Measurements from ENCODE around the gene MARCHF10.

The MARCHF10 gene

DNA sequence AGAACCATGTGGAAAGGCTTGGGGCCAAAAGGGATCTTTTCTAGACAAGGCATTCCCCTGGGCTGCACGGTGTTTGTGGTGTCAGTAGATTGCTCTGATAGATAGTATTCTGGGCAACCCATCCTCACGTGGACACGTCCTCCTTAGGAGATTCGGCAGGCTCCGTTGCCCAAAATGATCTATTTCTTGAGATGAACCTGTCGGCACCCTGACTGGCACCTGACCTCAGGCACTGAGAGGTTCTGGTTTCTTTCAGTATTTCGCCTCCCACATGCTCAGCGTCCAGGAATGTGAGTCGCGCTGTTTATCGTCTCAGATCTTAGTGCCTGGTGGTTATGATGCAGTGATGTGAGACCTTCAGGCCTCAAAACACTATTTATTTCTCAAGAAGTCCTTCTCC lies 89.7 kb downstream of the MARCHF10 start:
- Mint-ChIP-seq H3K4me1 (peaks cover 12% of the 10 kb centered on the region), H3K4me3 (no peak overlapping the region), H3K27ac (no peak overlapping the region), H3K27me3 (peaks cover 10% of the 10 kb centered on the region), H3K36me3 (no peaks in the 10 kb centered on the region), H3K9me3 (no peaks in the 10 kb centered on the region)
- DNase-seq (ENCODE audit: low spot score in 2 of 2) (no peak), ATAC-seq (ENCODE audit: low read depth) (no peak)

DNA sequence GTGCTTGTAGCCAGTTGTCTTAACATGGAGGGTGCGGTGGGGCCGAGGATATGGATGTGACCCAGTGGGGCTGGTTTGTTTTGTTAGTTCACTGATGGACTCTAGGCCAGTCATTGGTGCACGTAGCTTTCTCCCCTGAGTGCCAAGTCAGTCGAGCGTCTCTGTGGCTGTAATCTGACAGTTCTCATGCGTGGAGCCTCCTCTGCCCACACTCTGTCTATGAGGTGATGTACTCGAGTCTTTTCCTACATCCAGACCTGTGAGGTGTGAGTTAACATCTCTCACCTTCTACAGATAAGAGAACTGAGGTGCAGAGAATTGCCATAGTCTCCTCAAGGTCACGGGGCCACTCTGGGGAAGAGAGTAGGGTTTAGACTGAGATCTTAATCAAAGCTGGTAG lies 90.2 kb downstream of the MARCHF10 start:
- Mint-ChIP-seq H3K4me1 (peaks cover 12% of the 10 kb centered on the region), H3K27ac (no peak overlapping the region), H3K9me3 (no peaks in the 10 kb centered on the region), H3K27me3 (peaks cover 10% of the 10 kb centered on the region), H3K4me3 (no peak overlapping the region), H3K36me3 (no peaks in the 10 kb centered on the region)
- DNase-seq (ENCODE audit: low spot score in 2 of 2) (no peak), ATAC-seq (ENCODE audit: low read depth) (no peak)

DNA sequence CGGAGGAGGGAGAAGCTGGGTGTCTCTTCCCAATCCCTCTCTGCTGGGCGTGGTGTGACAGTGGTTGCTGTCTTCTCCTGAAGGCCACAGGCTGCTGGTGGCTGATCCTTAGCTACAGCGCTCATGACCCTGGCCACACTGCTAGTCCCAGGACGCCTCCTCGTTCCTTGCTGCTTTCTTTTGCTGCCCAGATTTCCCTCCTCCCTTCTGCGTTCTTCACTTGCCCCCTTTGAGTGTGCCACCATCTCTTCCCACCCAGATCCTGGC lies 90.6 kb downstream of the MARCHF10 start:
- Mint-ChIP-seq H3K36me3 (no peaks in the 10 kb centered on the region), H3K4me1 (peaks cover 12% of the 10 kb centered on the region), H3K4me3 (no peak overlapping the region), H3K27ac (no peak overlapping the region), H3K27me3 (peaks cover 10% of the 10 kb centered on the region), H3K9me3 (no peaks in the 10 kb centered on the region)
- ATAC-seq (ENCODE audit: low read depth) (no peak), DNase-seq (ENCODE audit: low spot score in 2 of 2) (no peak)

DNA sequence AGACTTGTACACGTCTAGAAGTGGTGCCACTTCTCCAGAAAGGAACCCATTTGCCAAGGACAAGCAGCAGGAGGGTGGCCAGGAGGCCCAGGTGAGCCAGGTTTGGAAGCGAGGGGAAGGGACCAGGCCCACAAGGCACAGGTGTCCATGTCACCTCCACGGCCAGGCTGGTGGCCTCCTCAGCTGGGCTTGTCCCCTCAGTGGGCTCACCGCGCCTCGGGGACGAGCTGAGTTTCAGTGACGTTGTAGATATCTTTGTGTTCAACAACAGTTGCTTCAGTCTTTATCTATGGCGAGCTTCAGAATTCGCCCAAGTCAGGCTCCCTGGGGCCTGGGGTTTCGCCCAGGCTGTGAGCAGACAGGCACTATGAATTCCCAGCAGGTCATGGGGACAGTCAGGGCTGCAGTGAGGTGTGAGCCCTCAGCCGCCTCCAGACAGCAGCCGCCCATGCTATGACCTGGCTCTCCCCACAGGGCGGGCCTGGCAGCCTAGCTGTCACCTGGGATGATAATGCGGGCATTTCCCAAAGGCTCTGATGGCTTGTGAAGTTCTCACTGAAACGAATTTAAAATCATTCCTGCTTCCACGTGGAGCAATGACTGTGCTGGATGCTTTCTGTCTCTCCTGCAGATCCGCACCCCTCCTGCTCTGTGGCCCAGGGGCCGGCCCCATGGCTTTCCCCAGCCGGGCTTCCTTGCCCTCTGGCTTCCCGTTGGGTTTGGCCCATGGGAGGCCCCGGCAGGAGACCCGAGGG lies 91.1 kb downstream of the MARCHF10 start:
- no peak for DNase-seq (ENCODE audit: low spot score in 2 of 2)
- H3K36me3 Mint-ChIP-seq: no peaks in the 10 kb centered on the region

DNA sequence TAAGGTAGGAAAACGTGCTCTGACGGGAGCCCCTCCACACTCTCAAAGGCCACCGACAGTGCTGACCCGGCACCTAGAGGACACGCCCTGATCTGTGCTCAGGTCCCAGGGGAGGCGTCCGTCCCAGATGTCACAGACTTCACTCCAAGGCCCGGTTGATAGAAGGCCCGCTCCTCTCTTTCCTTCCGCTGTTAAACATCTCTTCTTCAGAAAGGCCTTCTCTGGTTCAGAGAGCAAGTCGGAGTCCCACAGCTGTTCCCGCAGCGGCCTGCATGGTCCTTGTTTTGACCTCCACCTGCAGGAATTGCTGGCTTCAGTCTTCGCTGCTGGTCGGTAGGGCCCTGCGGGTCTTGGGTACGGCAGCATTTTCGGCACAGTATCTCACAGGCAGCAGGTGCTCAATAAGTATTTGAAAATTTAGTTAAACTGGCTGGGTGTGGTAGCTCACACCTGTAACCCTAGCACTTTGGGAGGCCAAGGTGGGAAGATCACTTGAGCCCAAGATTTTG lies 92.2 kb downstream of the MARCHF10 start:
- DNase-seq (ENCODE audit: low spot score in 2 of 2): no peak
- H3K27ac Mint-ChIP-seq: no peak overlapping the region
- peaks cover 12% of the 10 kb centered on the region for H3K4me1 Mint-ChIP-seq
- H3K27me3 Mint-ChIP-seq: peaks cover 11% of the 10 kb centered on the region
- H3K36me3 Mint-ChIP-seq: no peaks in the 10 kb centered on the region
- H3K9me3 Mint-ChIP-seq: no peaks in the 10 kb centered on the region
- no peak for ATAC-seq (ENCODE audit: low read depth)
- H3K4me3 Mint-ChIP-seq: no peak overlapping the region

More for the DNA sequence above, 91.1 kb downstream of the MARCHF10 start:
- Mint-ChIP-seq H3K27ac (no peak overlapping the region), H3K9me3 (no peaks in the 10 kb centered on the region), H3K27me3 (peaks cover 11% of the 10 kb centered on the region), H3K4me1 (peaks cover 12% of the 10 kb centered on the region), H3K4me3 (no peak overlapping the region)
- ATAC-seq (ENCODE audit: low read depth): no peak

DNA sequence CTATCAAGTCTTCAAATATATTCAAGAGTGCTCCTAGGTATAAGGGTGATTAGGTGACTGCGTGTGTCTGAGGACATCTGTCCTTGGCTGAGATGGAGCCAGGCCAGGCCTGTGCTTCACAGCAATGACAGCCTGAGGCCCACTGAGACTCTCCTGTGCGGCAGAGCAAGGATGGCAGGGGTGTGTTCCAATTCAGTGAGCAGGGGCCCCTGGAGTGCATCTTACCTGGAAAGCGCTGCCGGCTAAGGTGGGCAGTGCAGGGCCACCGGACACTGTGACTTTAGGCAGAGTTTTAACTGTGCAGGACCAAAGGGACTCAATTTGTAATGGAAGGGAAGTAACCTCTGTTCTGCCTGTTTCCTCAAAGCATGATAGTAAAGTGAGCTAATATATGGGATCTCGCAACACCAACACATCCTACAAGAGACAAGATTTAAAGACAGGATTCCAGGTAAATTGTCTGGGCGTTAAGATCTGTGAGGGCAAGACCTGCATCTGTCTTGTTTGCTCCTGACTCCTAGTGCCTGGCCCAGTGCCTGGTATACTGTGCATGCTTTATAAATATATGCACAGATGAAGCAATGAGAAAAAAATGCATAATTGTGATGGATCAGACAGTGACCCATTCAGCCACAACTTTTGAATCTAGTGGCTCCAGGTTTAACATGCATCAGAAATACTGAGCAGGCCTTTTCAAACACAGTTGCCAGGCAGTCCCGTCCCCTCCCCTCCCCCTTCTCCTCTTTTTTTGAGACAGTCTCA lies 93.9 kb downstream of the MARCHF10 start:
- H3K27ac Mint-ChIP-seq: no peak overlapping the region
- no peaks in the 10 kb centered on the region for H3K36me3 Mint-ChIP-seq
- no peak overlapping the region for H3K4me3 Mint-ChIP-seq
- H3K4me1 Mint-ChIP-seq: peaks cover 5% of the 10 kb centered on the region
- H3K27me3 Mint-ChIP-seq: peaks cover 6% of the 10 kb centered on the region
- no peak for DNase-seq (ENCODE audit: low spot score in 2 of 2)
- no peaks in the 10 kb centered on the region for H3K9me3 Mint-ChIP-seq
- no peak for ATAC-seq (ENCODE audit: low read depth)

DNA sequence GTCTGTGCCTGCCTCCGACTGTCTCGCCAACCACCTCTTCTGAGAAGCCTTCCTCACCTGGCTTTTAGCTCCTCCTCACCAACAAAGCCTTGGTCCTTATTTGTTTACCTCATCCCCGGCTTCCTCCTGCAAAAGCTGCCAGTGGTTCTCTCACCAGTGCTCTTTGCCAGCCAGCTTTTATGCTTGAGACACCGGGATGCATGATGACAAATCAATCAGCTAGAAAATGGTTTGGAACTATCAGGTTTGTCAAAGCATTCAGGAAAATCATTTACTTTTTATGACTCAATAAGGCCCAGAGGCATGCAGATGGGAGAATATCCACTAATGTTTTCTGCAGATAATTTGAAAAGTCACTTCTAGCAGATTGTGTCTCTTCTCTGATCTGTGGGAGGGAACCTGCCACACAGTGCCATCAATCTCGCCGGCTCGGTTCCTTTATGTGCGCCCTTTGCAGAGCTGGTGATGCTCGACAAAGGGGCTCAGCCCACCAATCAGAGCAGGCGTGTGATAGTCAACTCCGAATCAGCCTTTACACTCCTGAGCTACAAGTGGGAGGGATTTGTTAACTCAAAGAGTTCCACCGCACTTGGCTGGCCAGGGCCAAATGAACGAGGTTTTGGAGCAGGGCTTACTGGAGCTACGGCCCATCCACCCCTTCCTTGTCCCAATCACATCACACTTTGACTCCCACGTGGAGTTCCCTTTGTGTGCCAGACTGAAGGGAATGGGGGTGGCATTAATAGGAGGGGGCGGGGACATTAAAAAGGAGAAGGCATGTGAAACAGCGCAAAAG lies 94.8 kb downstream of the MARCHF10 start:
- no peaks in the 10 kb centered on the region for H3K9me3 Mint-ChIP-seq
- no peaks in the 10 kb centered on the region for H3K36me3 Mint-ChIP-seq
- no peak overlapping the region for H3K4me3 Mint-ChIP-seq
- H3K27me3 Mint-ChIP-seq: peaks cover 1% of the 10 kb centered on the region
- DNase-seq (ENCODE audit: low spot score in 2 of 2) (no peak), ATAC-seq (ENCODE audit: low read depth) (no peak)
- no peak overlapping the region for H3K27ac Mint-ChIP-seq
- H3K4me1 Mint-ChIP-seq: no peaks in the 10 kb centered on the region

DNA sequence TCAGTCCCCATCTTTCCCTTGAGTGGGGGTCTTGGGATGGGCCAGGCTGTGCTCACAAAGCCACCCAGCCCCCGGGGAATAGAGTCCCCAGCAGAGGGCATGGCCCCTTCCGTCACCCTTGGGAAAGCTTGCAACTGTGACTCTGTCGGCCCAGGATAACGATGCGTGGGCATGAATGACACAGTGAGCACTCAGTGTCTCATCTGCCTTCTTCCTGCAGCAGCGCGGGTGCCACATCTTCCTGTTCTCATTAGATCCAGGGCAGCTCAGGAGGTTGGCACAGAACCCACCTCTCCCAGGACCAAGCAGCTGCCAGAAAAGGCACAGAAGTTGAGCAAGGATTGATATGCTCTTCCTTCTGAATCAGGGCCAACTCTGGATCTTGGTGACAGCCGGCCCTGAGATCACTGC lies 95.9 kb downstream of the MARCHF10 start:
- Mint-ChIP-seq H3K36me3 (no peaks in the 10 kb centered on the region), H3K4me3 (no peak overlapping the region), H3K4me1 (no peaks in the 10 kb centered on the region), H3K27me3 (peaks cover 4% of the 10 kb centered on the region), H3K27ac (no peak overlapping the region), H3K9me3 (no peaks in the 10 kb centered on the region)
- ATAC-seq (ENCODE audit: low read depth): no peak
- DNase-seq (ENCODE audit: low spot score in 2 of 2): no peak

DNA sequence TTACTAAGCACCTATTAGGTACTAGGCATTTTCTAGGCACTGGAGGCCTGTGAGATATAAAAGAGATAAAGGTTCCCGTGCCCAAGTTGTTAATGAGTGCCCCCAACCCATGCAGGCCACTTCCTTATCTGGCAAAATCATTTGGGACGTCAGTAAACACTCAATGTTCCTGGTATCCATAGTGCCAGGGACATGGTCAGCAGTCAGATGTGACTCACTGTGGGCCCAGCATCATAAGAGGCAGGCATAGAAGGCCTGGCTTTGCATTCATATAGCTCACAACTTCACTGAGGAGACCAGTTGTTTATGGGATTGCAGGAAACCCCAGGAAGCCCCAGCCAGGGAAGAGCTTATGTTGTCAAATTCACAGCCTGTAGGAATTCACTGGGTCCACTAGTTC lies 99.5 kb downstream of the MARCHF10 start:
- Mint-ChIP-seq H3K9me3 (no peaks in the 10 kb centered on the region), H3K36me3 (no peaks in the 10 kb centered on the region), H3K27ac (no peak overlapping the region), H3K27me3 (peaks cover 10% of the 10 kb centered on the region), H3K4me1 (peaks cover under 1% of the 10 kb centered on the region), H3K4me3 (no peak overlapping the region)
- ATAC-seq (ENCODE audit: low read depth): no peak
- DNase-seq (ENCODE audit: low spot score in 2 of 2): no peak

DNA sequence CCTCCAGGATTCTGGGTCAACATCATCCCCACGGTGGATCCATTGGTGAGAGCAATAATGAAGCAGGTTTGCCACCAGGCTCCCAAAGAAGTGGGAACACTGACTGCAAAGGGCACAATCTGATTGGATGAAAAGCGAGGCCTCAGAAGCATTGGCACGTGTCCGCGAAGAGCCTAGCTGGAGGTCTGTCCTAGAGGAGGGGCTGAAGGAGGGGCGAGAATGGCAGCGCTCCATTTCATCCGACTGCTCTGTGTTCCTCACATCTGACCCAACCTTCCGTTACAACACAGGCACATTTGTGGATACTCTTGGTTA lies 100.7 kb downstream of the MARCHF10 start:
- DNase-seq (ENCODE audit: low spot score in 2 of 2) (no peak), ATAC-seq (ENCODE audit: low read depth) (no peak)
- Mint-ChIP-seq H3K27me3 (peaks cover 8% of the 10 kb centered on the region), H3K27ac (no peak overlapping the region), H3K9me3 (no peaks in the 10 kb centered on the region), H3K4me3 (no peak overlapping the region), H3K36me3 (no peaks in the 10 kb centered on the region), H3K4me1 (peaks cover 3% of the 10 kb centered on the region)

DNA sequence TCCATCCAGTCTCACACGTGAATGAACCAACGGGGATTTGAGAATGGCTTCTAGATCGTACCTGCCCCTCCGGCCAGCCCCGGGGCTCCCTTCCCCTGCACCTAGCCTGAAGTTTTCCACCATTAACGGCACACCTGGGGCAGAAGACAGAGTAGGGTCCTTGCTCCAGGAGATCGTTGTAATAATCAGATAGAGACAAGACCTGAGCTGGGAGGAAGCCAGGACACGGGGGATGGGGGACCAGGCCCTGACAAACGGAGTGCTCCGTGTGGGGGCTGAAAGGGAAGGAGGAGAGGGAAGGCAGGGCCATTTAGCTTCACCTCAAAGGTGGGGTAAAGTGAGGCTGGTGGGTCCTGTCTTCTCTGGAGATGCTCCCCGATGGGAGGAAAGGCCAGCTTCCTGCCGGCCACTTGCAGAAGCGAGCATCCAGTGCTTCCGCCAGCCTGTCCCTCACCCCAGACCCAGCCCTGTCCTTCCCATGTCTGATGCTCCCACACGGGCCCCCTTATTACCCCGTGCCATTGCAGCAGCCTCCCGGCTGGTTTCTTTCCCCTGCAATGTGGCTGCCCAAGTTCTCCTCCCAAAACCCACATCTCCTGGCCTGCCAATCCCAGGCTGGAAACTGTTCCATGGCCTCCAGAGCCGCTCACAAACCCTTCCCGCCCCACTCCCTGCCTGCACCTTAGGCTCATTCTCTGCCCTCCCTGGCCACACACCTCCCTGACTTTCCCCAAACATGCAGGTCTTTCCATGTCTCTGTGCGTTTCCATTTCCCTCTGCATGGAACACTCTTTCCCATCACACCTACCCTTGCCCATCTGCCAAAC lies 101.3 kb downstream of the MARCHF10 start:
- H3K36me3 Mint-ChIP-seq: no peaks in the 10 kb centered on the region
- no peaks in the 10 kb centered on the region for H3K9me3 Mint-ChIP-seq
- peaks cover 8% of the 10 kb centered on the region for H3K27me3 Mint-ChIP-seq
- peaks cover 3% of the 10 kb centered on the region for H3K4me1 Mint-ChIP-seq
- H3K27ac Mint-ChIP-seq: no peak overlapping the region
- DNase-seq (ENCODE audit: low spot score in 2 of 2) (no peak), ATAC-seq (ENCODE audit: low read depth) (no peak)
- no peak overlapping the region for H3K4me3 Mint-ChIP-seq

DNA sequence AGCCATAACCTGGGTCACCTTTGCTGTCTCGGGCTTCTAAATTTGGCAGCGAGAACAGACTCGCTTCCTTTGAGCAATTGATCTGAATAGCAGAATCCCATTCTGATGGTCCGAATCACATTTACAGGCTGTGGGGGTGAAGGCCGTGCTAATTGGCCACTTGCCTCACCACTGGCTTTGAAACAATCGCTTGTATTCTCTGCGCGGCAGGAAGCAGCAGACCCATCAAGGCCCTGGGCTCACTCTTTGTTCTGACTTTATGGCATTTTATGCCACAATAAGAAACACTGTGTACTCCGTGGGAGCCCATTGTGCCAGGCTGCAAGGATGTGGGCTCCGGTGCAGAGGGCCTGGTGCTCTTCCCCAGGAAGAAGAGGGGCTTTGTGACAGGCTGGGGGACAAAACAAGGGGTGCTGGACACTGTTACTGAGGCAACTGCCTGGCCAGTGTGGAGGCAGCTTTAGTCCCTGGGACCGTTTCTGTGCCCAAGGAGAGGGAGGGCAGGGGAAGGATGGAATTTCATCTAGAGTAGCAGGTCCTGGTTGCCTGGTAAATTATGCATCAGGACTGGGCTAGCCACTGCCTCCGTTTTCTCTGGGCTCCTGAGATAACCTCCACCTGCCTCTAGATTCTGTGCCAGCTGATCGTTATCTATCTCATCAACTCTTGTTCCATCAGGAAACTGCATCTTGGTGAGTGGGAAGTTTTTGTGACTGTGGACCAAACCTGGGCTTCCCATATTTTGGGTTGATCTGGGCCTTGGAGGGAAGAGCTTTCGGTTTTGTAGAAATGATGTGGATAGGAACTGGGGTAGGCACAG lies 102.1 kb downstream of the MARCHF10 start:
- no peaks in the 10 kb centered on the region for H3K9me3 Mint-ChIP-seq
- DNase-seq (ENCODE audit: low spot score in 2 of 2): no peak
- H3K27ac Mint-ChIP-seq: no peak overlapping the region
- no peak overlapping the region for H3K4me3 Mint-ChIP-seq
- peaks cover 3% of the 10 kb centered on the region for H3K4me1 Mint-ChIP-seq
- H3K36me3 Mint-ChIP-seq: no peaks in the 10 kb centered on the region
- H3K27me3 Mint-ChIP-seq: peaks cover 8% of the 10 kb centered on the region
- no peak for ATAC-seq (ENCODE audit: low read depth)

DNA sequence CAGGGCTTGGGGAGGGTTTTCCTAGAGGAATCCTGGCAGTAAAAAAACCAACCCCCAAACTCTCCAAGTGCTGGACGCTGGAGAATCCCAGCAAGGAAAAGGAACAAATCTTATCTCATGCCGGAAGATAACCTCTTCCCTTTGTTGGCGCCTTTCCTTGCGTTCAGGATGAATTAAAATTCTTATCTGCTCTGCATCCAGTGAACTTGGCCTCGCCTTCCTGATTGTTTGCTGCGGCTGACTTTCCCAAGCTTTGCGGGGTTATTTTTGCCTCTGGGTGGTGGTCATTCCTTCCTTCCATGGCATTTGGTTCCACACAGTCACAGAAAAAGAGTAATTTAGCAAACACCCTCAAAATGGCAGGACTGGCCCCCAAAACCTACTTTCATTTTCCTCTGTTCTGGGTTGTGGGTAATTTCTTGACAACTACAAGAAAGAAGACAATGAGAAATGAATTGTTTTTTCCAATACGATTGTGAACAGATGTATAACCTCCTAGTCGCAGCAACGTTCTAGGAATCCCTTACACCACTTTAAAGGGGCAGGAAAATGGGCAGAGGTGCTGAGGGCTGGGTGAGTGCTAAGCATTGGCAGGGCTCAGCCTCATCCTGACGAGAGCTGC lies 102.8 kb downstream of the MARCHF10 start:
- Mint-ChIP-seq H3K36me3 (no peaks in the 10 kb centered on the region), H3K27me3 (peaks cover 10% of the 10 kb centered on the region), H3K27ac (no peak overlapping the region), H3K9me3 (no peaks in the 10 kb centered on the region), H3K4me3 (peak overlapping the region; percentile 67), H3K4me1 (peaks cover 3% of the 10 kb centered on the region)
- no peak for ATAC-seq (ENCODE audit: low read depth)
- no peak for DNase-seq (ENCODE audit: low spot score in 2 of 2)

All from memory B cell (primary cell).